ENCODE data around the gene E2F2. TPM values are rescaled to one million over a fixed set of nuclear protein-coding genes. Genes with fewer than 3 reads are reported as not detected.

The E2F2 gene
- polyA plus RNA-seq, 4 donors: 4.2 to 6.1 (median 5.0) TPM

- no peak for DNase-seq (ENCODE audit: low read depth in 4 of 4, low spot score in 2 of 4)
These were observed 60.6 kb downstream of the E2F2 start for GRCh38 chr1:23470282-23471070.

- DNase-seq (ENCODE audit: low read depth in 4 of 4, low spot score in 2 of 4): no peak
These were observed 61.6 kb downstream of the E2F2 start for GRCh38 chr1:23469372-23469982.

- DNase-seq (ENCODE audit: low read depth in 4 of 4, low spot score in 2 of 4): no peak
These were observed 64.5 kb downstream of the E2F2 start for GRCh38 chr1:23466423-23466989.

- DNase-seq (ENCODE audit: low read depth in 4 of 4, low spot score in 2 of 4): no peak
These were observed 67.7 kb downstream of the E2F2 start for GRCh38 chr1:23463286-23463685.

- no peak for DNase-seq (ENCODE audit: low read depth in 4 of 4, low spot score in 2 of 4)
These were observed 68.3 kb downstream of the E2F2 start for GRCh38 chr1:23462766-23463165.

GRCh38 chr1:23461050-23461449 lies 70.0 kb downstream of the E2F2 start:
- no peak for DNase-seq (ENCODE audit: low read depth in 4 of 4, low spot score in 2 of 4)

- no peak for DNase-seq (ENCODE audit: low read depth in 4 of 4, low spot score in 2 of 4)
These were observed 70.5 kb downstream of the E2F2 start for GRCh38 chr1:23460519-23460918.

- DNase-seq (ENCODE audit: low read depth in 4 of 4, low spot score in 2 of 4): no peak
These were observed 71.7 kb downstream of the E2F2 start for GRCh38 chr1:23459338-23459757.

Other genes with a start within 250 kb of the E2F2 start
- gene HNRNPR, start 186.9 kb downstream of the E2F2 start, polyA plus RNA-seq (ENCODE audit: insufficient read length in 4 of 4): 100 to 1,000 TPM; 247 to 287 (median 255) TPM
- gene ZNF436, start 161.4 kb downstream of the E2F2 start, polyA plus RNA-seq (ENCODE audit: insufficient read length in 4 of 4): 10 to 100 TPM; 27.2 to 34.7 (median 32.2) TPM
- 10 to 100 TPM; 31.1 to 58.3 (median 47.5) TPM for gene TCEA3, start 106.5 kb downstream of the E2F2 start, polyA plus RNA-seq (ENCODE audit: insufficient read length in 4 of 4)
- gene ASAP3, start 47.1 kb downstream of the E2F2 start, polyA plus RNA-seq (ENCODE audit: insufficient read length in 4 of 4): 10 to 100 TPM; 34.5 to 42.1 (median 38.2) TPM
- gene ID3, start 28.3 kb upstream of the E2F2 start, polyA plus RNA-seq (ENCODE audit: insufficient read length in 4 of 4): 100 to 1,000 TPM; 303 to 480 (median 357) TPM
- gene RPL11, start 160.6 kb upstream of the E2F2 start, polyA plus RNA-seq (ENCODE audit: insufficient read length in 4 of 4): 1,000 to 10,000 TPM; 2,046 to 2,991 (median 2,419) TPM
- gene ELOA, start 212.2 kb upstream of the E2F2 start, polyA plus RNA-seq (ENCODE audit: insufficient read length in 4 of 4): 10 to 100 TPM; 30.4 to 36.3 (median 34.4) TPM
- gene PITHD1, start 247.2 kb upstream of the E2F2 start, polyA plus RNA-seq (ENCODE audit: insufficient read length in 4 of 4): 10 to 100 TPM; 55.1 to 65.4 (median 62.6) TPM

All from left renal cortex interstitium (tissue), 4 donors.